CD4-positive, alpha-beta T cell treated with Interleukin-10 for 1 hour (primary cell): Measurements from ENCODE around the gene OGT.
"Not testable (repeated sequence)": the region's sequence is repeated elsewhere in the genome, so short reads cannot be mapped to it uniquely, and the experiment has no call there.

Source experiments
- DNase-seq: peaks from one replicate; pipeline ENCODE4 v3.0.0-alpha.2; 2020

Gene OGT

GRCh38 chrX:71599965-71600364 is 67.1 kb downstream of the OGT start:
- no peak for DNase-seq

- no peak for DNase-seq
Observed at GRCh38 chrX:71603618-71604017, 70.7 kb downstream of the OGT start.

- DNase-seq: no peak
Observed at GRCh38 chrX:71604141-71604540, 71.2 kb downstream of the OGT start.

GRCh38 chrX:71604796-71605568 is 72.1 kb downstream of the OGT start:
- no peak for DNase-seq

- peak; percentile 54 for DNase-seq
Observed at GRCh38 chrX:71606536-71607216, 73.8 kb downstream of the OGT start.

- no peak for DNase-seq
Observed at GRCh38 chrX:71607488-71607887, 74.6 kb downstream of the OGT start.

GRCh38 chrX:71609095-71609750 is 76.3 kb downstream of the OGT start:
- DNase-seq: no peak

GRCh38 chrX:71611736-71612135 is 78.8 kb downstream of the OGT start:
- DNase-seq: not testable (repeated sequence)

- DNase-seq: no peak
Observed at GRCh38 chrX:71612256-71612655, 79.4 kb downstream of the OGT start.

GRCh38 chrX:71615056-71615455 is 82.2 kb downstream of the OGT start:
- no peak for DNase-seq

GRCh38 chrX:71615954-71616353 is 83.0 kb downstream of the OGT start:
- no peak for DNase-seq

- peak; percentile 41 for DNase-seq
Observed at GRCh38 chrX:71616672-71617529, 84.0 kb downstream of the OGT start.

- DNase-seq: no peak
Observed at GRCh38 chrX:71617742-71618141, 84.8 kb downstream of the OGT start.

GRCh38 chrX:71618303-71618721 is 85.4 kb downstream of the OGT start, which contains the start of gene CXCR3:
CXCR3 (minus strand) TSS chrX:71618511; CDS start chrX:71618449, 62 bp downstream.
- peak; percentile 53 for DNase-seq

GRCh38 chrX:71618787-71619186 is 85.9 kb downstream of the OGT start:
- no peak for DNase-seq

- peak; percentile 57 for DNase-seq
Observed at GRCh38 chrX:71619193-71619592, 86.3 kb downstream of the OGT start.

- DNase-seq: no peak
Observed at GRCh38 chrX:71619986-71620385, 87.1 kb downstream of the OGT start.

GRCh38 chrX:71621603-71622002 is 88.7 kb downstream of the OGT start:
- no peak for DNase-seq

GRCh38 chrX:71622032-71622575 is 89.2 kb downstream of the OGT start:
- DNase-seq: no peak

- DNase-seq: peak; percentile 83
Observed at GRCh38 chrX:71622576-71623450, 89.9 kb downstream of the OGT start.

- peak; percentile 40 for DNase-seq
Observed at GRCh38 chrX:71623714-71624113, 90.8 kb downstream of the OGT start.
